NB4 (cell line): ENCODE results near the gene ENTPD3.
A peak's percentile ranks its signal among the peaks of the same experiment; 100 is the strongest.

ENCODE experiments used
- DNase-seq: peaks from one replicate; pipeline ENCODE4 v3.0.0; 2010; ENCODE audit warnings: low read depth
- H3K4me3 ChIP-seq: one replicate; pipeline ENCODE4 v1.5.1; 2011; ENCODE audit warnings: mild to moderate bottlenecking, low read depth, low read length, moderate library complexity
- CTCF ChIP-seq: IDR thresholded peaks from one replicate; pipeline ENCODE4 v1.5.1; 2012; ENCODE audit warnings: low read depth, low read length
- MAX ChIP-seq: IDR thresholded peaks from 2 replicates; pipeline ENCODE4 v1.6.1; 2011; ENCODE audit warnings: low read depth, low read length
- MYC ChIP-seq: IDR thresholded peaks from 2 replicates; pipeline ENCODE4 v1.6.1; 2011; ENCODE audit warnings: low read depth, low read length
- POLR2A ChIP-seq: IDR thresholded peaks from 2 replicates; pipeline ENCODE4 v1.6.1; 2011; ENCODE audit warnings: mild to moderate bottlenecking; ENCODE audit not compliant: insufficient read length; ENCODE audit errors: extremely low read depth

ENTPD3 gene

GRCh38 chr3:40407611-40408010 lies 20.6 kb downstream of the ENTPD3 start:
- H3K4me3 ChIP-seq: no peak overlapping the region
- no peak for TF ChIP-seq CTCF
- no peak for TF ChIP-seq POLR2A
- no peak for TF ChIP-seq MAX
- no peak for TF ChIP-seq MYC
- no peak for DNase-seq

- no peak for TF ChIP-seq POLR2A
- TF ChIP-seq MYC: no peak
- no peak for TF ChIP-seq MAX
- no peak for TF ChIP-seq CTCF
- DNase-seq: no peak
- no peak overlapping the region for H3K4me3 ChIP-seq
These were observed 27.3 kb downstream of the ENTPD3 start for GRCh38 chr3:40414270-40414669.

- no peak for TF ChIP-seq POLR2A
- TF ChIP-seq MYC: no peak
- TF ChIP-seq MAX: no peak
- TF ChIP-seq CTCF: no peak
- no peak for DNase-seq
These were observed 31.0 kb downstream of the ENTPD3 start for GRCh38 chr3:40417845-40418543.

GRCh38 chr3:40422861-40423260 lies 35.9 kb downstream of the ENTPD3 start:
- no peak overlapping the region for H3K4me3 ChIP-seq
- TF ChIP-seq CTCF (no peak), POLR2A (no peak), MAX (no peak), MYC (no peak)
- DNase-seq: no peak

More at GRCh38 chr3:40417845-40418543, 31.0 kb downstream of the ENTPD3 start:
- no peak overlapping the region for H3K4me3 ChIP-seq

GRCh38 chr3:40427045-40427669 lies 40.2 kb downstream of the ENTPD3 start:
- DNase-seq: peak; percentile 19
- H3K4me3 ChIP-seq: no peak overlapping the region
- TF ChIP-seq MAX: no peak
- no peak for TF ChIP-seq MYC
- TF ChIP-seq POLR2A: no peak
- no peak for TF ChIP-seq CTCF
